HG03469 (cell line): ENCODE results near the gene TMEM30B.
"Not testable (repeated sequence)": the region's sequence is repeated elsewhere in the genome, so short reads cannot be mapped to it uniquely, and the experiment has no call there.

ENCODE experiments used
- ATAC-seq: cut with Tn5 transposase; IDR thresholded peaks from one replicate; pipeline ENCODE4 v1.9.1; 2021; ENCODE audit warnings: mild to moderate bottlenecking, moderate library complexity, moderate number of reproducible peaks; ENCODE audit not compliant: unreplicated experiment

Gene TMEM30B, protein sequence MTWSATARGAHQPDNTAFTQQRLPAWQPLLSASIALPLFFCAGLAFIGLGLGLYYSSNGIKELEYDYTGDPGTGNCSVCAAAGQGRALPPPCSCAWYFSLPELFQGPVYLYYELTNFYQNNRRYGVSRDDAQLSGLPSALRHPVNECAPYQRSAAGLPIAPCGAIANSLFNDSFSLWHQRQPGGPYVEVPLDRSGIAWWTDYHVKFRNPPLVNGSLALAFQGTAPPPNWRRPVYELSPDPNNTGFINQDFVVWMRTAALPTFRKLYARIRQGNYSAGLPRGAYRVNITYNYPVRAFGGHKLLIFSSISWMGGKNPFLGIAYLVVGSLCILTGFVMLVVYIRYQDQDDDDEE

DNA sequence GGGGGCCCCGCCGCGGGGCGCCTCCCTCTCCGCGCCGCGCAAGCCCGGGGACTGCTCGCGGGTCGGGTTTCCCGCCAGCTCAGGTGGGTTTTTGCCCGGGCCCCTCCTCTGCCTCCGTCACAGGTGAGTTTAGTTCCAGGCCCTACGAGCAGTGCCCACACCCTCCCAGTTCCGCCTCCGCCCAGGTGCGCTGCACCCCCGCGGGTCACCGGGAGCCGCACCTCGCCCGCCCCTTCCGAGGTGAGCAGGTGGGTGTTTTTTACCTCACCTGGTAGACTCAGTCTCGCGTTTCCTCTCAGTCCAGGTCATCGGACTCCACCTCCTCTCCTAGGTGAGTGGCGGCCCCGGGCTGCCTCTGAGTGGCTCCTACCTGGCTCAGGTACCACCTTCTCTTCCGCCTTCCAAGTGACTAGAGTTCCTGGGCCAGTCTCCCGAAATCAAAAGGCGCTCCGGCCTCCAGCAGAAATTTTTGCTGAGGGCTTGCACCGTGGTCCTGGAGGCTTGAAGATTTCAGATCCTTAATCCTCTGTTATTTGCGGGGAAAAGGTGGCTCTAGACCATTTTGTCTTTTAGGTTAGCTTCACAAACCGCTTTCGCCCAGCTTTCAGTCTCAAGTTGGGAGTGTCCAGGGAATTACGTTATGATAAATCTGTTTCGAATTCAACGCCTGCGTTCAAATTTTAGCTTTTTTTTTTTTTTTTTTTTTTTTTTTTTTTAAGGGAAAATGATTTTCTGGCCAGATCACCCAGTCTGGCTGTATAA lies at the start of gene TMEM30B:
Gene TMEM30B, minus strand, starts transcription at position 153 of the 762 bp plus-strand sequence. CDS start 191 bp downstream, outside the sequence.
- no peak for ATAC-seq

DNA sequence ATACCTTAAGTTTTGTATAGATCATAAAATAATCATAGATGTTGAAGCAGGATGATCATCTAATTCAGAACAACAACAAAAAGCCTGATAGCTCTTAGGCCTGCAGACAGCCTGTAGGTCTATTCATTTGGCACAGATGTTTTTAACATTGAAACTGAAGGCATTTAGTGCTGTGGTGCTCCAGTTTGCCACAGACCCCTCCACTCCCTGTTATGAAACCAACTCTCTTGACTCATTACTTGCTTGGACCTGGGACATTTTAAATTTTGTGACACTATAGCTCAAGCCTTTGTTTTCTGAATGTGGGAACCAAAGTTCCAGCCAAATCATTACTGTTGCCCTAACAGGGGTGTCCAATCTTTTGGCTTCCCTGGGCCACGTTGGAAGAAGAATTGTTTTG lies 49.4 kb upstream of the TMEM30B start:
- ATAC-seq, result no peak

- peak; percentile 59 for ATAC-seq
Observed at GRCh38 chr14:61329478-61330051, 48.4 kb upstream of the TMEM30B start.

GRCh38 chr14:61328626-61329262 lies 47.6 kb upstream of the TMEM30B start:
- no peak for ATAC-seq

DNA sequence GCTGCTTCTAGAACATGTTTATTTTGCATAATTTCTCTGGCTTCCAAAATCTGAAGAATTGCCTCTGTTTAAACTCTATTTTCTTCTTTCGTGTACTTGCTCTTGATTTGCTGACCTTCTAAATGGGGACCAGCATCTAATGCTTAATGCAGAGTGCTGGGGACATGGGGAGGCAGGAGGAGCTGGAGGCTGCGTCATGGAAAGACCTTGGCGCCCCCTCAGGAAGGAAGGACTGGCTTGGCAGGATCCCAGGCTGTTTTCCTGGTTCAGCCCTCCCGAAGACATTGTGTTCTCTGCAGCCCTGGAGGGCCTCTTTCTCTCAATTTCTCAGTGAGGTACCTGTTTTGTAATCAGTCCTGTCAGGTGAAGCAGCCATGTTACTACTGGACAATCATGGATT lies 45.7 kb upstream of the TMEM30B start:
- no peak for ATAC-seq

DNA sequence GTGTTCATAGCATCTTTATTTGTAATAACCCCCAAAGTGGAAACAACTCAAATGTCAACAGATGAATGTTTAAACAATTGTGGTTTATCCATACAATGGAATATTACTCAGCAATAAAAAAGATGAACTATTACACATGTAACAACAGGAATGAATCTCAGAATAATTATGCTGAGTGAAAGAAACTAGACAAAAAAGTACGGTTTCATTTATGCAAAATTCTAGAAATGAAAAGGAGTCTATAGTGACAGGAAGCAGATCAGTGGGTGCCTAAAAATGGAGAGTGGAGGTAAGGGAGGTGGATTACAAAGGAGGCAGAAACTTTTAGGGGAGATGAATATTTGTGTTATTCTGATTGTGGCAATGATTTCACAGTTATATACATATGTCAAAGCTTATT lies 45.0 kb upstream of the TMEM30B start:
- no peak for ATAC-seq

DNA sequence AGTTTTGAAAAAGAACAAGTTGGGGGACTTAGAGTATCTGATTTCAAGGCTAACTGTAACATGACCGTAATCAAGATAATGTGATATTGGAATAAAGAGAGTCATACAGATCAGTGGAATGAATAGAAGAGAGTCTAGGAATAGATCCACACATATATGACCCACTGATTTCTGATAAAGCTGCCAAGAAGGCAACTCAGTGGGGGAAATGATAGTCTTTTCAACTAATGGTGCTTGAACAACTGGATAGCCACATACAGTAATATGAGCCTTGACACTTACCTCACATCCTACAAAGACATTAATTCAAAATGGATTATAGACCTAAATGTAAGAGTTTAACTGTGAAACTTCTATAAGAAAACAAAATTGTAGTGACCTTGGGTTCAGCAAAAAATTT lies 44.0 kb upstream of the TMEM30B start:
- no peak for ATAC-seq

DNA sequence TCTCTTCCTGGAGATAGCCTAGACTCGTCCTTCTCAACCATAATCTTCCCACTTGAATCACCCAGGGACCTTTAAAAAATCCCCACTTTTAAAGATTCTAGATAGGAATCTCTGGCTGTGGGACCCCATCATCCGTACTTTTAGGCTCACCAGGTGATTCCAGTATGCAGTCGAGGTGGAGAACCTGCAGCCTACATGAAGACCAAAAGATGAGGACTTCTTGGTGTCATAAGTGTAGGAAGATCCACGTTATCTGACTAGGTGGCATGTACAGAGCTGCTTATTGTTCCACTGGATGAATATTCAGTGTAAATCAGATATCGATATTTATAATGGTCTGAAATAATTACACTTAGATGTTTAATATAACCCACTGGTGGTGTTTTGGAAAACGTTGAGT lies 42.8 kb upstream of the TMEM30B start:
- ATAC-seq, result no peak

GRCh38 chr14:61322799-61323290 lies 41.7 kb upstream of the TMEM30B start:
- no peak for ATAC-seq

GRCh38 chr14:61322011-61322798 lies 41.1 kb upstream of the TMEM30B start:
- ATAC-seq, result no peak

DNA sequence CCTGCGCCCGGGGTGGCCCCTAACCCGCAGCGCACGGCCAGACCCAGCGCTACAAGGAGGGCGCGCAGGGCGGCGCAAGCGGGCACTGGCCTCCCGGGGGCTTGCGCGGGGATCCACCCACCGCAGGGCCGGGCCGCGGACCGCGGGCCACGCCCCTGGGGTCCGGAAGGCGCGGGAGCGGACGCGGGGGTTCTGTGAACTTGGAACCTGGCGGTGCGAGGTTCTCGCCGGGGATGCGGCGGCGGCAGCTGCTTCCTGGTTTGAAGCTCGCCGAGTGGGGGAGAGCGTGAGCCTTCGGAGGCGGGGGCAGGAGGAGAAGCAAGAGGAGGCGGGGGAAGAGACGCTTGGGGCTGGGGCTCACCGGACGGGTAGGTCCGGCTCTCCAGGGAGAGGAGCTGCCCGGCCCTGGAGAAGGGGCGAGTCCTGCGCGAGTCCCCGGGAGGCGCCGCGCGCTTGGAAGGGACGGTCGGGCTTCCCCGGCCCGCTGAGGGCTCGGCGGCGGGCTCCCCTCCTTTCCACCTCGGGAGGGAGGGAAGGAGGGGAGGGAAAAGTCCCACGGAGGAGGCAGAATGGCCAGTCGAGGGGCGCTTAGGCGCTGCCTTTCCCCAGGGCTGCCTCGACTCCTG lies 40.4 kb upstream of the TMEM30B start, which contains the start of gene PRKCH:
Gene PRKCH, plus strand, starts transcription at position 195 of the 626 bp plus-strand sequence. CDS start 523 bp downstream, outside the sequence.
- peak; percentile 48 for ATAC-seq

DNA sequence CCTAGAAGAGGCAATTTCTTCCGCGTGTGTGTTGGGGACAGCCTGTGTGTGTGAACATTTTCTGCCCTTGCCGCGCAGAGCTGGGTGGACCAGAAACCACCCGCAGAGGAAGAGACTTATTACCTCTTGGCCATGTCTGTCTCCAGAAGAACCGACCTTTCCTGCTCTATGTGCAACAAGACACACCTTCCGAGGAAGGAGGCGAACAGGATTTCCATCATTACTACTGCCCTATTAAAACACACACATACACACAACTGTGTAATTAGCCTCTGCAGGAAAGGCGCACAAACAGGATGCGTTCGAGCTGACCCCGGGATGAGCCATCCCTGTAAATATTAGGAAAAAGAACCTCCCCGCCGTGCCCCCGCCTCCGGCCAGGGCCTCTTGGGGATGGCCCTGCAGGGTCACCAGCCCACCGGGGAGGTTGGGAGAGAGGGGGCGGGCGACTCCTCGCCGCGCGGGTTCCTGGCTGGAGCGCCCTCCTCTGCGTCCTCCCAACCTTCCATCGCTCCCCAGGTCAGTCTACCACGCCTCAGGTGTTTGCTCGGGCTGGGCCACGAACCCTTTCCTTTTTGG lies 39.8 kb upstream of the TMEM30B start:
- ATAC-seq, result no peak

GRCh38 chr14:61320170-61320569 lies 39.0 kb upstream of the TMEM30B start:
- ATAC-seq, result not testable (repeated sequence)

DNA sequence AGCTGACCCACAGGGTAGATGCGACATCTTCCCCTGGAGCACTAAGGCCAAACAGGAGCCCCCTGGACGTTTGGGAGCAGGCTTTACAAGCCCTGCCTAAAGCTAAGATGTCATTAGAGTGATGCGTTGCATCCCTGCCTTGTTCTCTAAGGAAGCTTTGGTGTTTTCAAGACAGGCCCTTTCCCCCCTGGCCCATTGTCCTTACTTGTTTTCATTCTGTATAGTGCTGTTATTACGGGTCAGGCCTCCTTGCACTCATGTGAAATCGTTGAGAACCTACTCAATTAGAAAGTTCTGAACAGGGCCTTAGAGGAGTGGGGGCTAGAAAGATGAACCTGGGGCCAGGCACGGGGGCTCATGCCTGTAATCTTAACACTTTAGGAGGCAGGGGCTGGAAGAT lies 38.6 kb upstream of the TMEM30B start:
- ATAC-seq, result no peak

GRCh38 chr14:61319086-61319485 lies 37.9 kb upstream of the TMEM30B start:
- no peak for ATAC-seq

DNA sequence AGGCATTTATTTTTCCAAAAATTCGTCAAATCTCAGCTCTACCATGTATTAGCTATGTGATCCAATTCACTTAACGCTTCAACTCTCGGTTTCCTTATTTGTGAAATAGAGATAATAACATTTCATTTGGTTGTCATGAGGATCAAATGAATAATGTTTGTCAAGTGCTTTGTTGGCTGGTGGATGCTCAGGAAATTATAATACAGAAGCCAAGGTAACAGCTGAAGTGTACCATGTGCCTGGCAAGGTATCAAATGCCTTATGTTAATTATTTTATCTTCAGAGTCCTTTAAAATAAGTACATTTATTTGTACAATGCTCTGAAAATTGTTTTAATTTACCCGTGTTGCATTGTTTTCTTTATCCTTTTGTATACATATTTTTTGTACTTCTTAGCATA lies 34.2 kb upstream of the TMEM30B start:
- no peak for ATAC-seq

DNA sequence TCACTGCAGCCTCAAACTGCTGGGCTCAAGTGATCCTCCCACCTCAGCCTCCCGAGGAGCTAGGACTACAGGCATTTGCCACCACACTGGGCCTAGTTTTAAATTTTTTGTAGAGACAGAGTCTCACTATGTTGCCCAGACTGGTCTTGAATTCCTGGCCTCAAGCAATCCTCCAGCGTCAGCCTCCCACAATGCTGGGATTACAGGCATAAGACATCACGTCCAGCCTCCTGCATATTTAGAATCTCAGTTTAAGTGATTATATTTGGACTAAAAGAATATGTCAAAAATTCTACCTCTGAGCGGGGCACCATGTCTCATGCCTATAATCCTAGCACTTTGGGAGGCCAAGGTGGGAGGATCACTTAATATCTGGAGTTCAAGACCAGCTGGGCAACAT lies 27.6 kb upstream of the TMEM30B start:
- not testable (repeated sequence) for ATAC-seq

DNA sequence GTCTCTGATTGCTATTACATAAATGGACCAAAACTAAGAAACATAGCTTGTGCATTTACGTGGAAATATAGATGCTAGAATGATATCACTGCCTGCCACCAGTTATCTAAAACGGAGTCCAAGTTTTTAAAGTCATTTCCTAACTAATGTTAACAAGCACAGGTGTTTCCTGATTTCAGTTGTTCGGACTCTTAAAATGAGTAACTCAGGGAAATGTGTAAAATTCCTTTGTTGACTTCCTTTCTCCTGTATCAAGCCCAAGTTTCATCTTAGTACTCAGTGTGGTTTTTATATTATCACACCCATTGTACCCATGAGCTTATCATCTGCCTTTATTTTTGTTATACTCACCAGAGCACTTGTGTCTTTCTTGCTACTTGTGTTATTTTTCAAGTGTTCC lies 27.1 kb upstream of the TMEM30B start:
- no peak for ATAC-seq

- no peak for ATAC-seq
Observed at GRCh38 chr14:61304688-61305087, 23.6 kb upstream of the TMEM30B start.
